Lower leg skin (tissue), 4 donors: ENCODE measurements around the gene ANKH. TPM values are rescaled to one million over a fixed set of nuclear protein-coding genes. Genes with fewer than 3 reads are reported as not detected.

Source experiments
- DNase-seq, 2 donors: peaks; one replicate each; pipeline ENCODE4 v3.0.0-alpha.2; 2019; ENCODE audit warnings: low spot score in 2 of 2
- H3K4me3 ChIP-seq: fragments of 200-600 bp; sonication (generic); 2 replicates; pipeline ENCODE4 v1.5.1; 2017; ENCODE audit warnings: mild to moderate bottlenecking, low read depth; ENCODE audit not compliant: poor library complexity, severe bottlenecking
- POLR2A ChIP-seq, 2 donors: fragments of 450-650 bp; IDR thresholded peaks; one replicate each; pipeline ENCODE4 v1.6.1; 2016 to 2017; ENCODE audit warnings: antibody characterized with exemption in 2 of 2, mild to moderate bottlenecking in 1 of 2, moderate library complexity in 1 of 2
- WGBS, 2 donors: methylation state at CpG; one replicate each; pipeline ENCODE4 v1.1.5; 2018; 5-methylcytosine and 5-hydroxymethylcytosine counted together
- intact Hi-C: fragments of 100-400 bp; cut with DNase I; formaldehyde crosslinking; loops from one replicate; pipeline ENCODE4 v1.15.0; 2023; ENCODE audit warnings: low total_unique reads
- total RNA-seq, 4 donors: library from RNA; depleted of rRNA; stranded (reverse); fragments of >200 nt; gene quantifications; one replicate each; pipeline ENCODE4 v1.1.0, GENCODE V29; 2016
- TF ChIP-seq, protein P1 (sequence below), 3 donors: fragments of 450-650 bp; IDR thresholded peaks; one replicate each; pipeline ENCODE4 v1.5.1; 2016; ENCODE audit warnings: antibody characterized with exemption in 3 of 3, mild to moderate bottlenecking in 3 of 3, moderate library complexity in 2 of 3

The ANKH gene
- total RNA-seq, 4 donors from 2014 or later = 44.0 to 84.8 (median 67.9) TPM

DNA sequence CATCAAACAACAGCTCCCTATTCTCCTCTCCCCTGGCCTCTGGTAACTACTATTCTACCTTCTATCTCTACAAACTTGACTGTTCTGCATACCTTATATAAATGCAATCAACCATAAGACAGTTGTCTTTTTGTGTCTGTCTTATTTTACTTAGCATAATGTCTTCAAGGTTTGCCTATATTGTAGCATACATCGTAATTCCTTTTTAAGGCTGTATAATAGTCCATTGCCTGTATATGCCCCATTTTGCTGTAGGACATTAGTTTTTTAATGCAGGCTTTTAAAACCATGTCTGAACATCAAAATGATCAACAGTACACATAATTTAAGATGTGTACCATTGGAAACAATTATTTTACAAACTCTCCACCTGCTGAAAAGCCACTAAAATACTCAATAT lies 12.4 kb downstream of the ANKH start:
- no peak for TF ChIP-seq POLR2A (IDR thresholded peaks at IDR 0.05)
- TF ChIP-seq, protein P1, sequence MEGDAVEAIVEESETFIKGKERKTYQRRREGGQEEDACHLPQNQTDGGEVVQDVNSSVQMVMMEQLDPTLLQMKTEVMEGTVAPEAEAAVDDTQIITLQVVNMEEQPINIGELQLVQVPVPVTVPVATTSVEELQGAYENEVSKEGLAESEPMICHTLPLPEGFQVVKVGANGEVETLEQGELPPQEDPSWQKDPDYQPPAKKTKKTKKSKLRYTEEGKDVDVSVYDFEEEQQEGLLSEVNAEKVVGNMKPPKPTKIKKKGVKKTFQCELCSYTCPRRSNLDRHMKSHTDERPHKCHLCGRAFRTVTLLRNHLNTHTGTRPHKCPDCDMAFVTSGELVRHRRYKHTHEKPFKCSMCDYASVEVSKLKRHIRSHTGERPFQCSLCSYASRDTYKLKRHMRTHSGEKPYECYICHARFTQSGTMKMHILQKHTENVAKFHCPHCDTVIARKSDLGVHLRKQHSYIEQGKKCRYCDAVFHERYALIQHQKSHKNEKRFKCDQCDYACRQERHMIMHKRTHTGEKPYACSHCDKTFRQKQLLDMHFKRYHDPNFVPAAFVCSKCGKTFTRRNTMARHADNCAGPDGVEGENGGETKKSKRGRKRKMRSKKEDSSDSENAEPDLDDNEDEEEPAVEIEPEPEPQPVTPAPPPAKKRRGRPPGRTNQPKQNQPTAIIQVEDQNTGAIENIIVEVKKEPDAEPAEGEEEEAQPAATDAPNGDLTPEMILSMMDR (IDR thresholded peaks at IDR 0.05) = no peak
- H3K4me3 ChIP-seq = no peak overlapping the region
- 100% methylated on average over 1 of the region's 1 CpG for WGBS, 2 donors
- intact Hi-C loops = no loop called here
- DNase-seq = no peak

DNA sequence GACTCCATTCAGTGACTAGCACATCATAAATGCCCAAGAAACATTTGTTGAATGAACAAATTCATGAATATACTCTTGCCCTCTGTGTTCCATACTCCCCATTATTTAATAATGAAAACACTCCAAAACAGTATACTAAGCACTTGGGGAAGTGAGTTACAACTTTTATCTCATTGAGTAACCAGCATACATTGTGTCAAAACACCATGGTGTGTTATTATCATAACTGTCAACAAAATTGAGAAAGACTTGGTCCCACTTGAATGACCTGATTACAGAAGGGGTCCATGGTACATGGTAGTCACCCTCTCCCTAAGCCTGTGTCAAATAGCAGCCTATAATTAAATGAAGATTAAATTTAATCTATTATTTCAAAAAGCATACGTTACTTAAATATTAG lies 16.2 kb downstream of the ANKH start:
- intact Hi-C loops = no loop called here
- TF ChIP-seq POLR2A (IDR thresholded peaks at IDR 0.05) = no peak
- TF ChIP-seq, protein P1 (IDR thresholded peaks at IDR 0.05) = no peak
- H3K4me3 ChIP-seq = no peak overlapping the region
- DNase-seq = no peak
- WGBS, 2 donors = 89 to 90% methylated on average over 1 of the region's 1 CpG

DNA sequence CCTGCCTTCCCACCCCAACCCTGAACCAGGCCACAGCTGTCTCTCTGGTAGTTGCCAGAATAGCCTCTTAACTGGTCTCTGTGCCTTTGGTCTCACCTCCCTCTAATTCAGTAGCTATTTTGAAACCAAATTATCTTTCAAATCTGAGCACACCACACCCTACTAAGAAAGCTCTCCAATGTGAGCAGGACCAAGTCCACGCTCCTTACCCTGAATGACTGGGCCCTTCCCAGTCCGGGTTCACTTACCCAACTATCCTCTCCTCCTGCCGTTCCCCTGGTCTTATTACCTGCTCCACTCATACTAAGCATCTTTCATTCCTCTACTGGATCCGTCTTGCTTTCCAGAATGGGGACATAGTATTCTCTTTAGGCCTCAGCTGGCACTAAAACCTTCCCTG lies 16.8 kb downstream of the ANKH start:
- no peak overlapping the region for H3K4me3 ChIP-seq
- intact Hi-C loops = no loop called here
- TF ChIP-seq, protein P1 (IDR thresholded peaks at IDR 0.05) = no peak
- no peak for TF ChIP-seq POLR2A (IDR thresholded peaks at IDR 0.05)
- no peak for DNase-seq
- 65 to 82% methylated on average over 4 of the region's 4 CpGs for WGBS, 2 donors

DNA sequence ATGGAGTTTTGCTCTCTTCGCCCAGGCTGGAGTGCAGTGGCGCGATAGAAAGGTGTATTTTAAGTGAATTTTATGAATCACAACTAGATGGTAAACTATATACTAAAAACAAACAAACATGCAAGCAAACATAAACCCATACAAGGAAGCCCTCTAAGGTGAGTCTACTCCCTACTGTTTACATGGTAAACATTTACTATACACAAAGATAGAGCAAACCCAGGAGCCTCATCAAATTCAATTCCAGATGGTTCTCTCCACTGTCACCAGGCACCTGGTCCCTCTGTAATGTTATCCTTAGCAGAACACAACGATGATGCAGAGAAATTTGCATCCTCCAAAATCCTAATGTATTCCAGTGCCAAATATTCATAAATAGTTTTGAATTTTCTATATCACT lies 17.9 kb downstream of the ANKH start:
- no peak overlapping the region for H3K4me3 ChIP-seq
- DNase-seq = no peak
- intact Hi-C loops = no loop called here
- 91 to 95% methylated on average over 4 of the region's 4 CpGs for WGBS, 2 donors
- no peak for TF ChIP-seq POLR2A (IDR thresholded peaks at IDR 0.05)
- TF ChIP-seq, protein P1 (IDR thresholded peaks at IDR 0.05) = no peak

DNA sequence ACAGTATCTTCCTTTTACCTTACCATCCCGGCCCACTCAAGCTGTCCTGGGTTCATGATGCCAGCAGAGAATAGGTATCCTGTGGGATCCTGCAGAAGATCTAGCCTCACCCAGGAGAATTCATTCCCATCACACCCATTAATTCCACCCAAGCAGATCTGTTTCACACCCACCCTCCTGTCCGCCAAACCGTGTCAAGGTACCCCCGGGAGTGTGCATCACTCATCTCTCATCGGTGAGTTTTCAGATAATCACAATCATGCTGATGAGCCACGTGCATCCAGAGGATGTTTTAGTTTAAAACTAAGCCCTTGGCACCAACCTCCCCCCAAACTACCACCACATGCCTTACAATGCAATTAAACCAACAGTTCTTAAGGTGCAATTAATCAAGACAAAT lies 18.8 kb downstream of the ANKH start:
- WGBS, 2 donors = 91% methylated on average over 6 of the region's 6 CpGs

More for the DNA sequence above, 18.8 kb downstream of the ANKH start:
- intact Hi-C loops = no loop called here
- no peak for TF ChIP-seq POLR2A (IDR thresholded peaks at IDR 0.05)
- TF ChIP-seq, protein P1 (IDR thresholded peaks at IDR 0.05) = no peak
- H3K4me3 ChIP-seq = no peak overlapping the region
- DNase-seq = no peak
